Endothelial cell of umbilical vein (primary cell): Measurements from ENCODE around the gene KRTAP12-3. TPM values are rescaled to one million over a fixed set of nuclear protein-coding genes. Genes with fewer than 3 reads are reported as not detected.

ENCODE experiments used
- BruUV-seq: library from RNA; stranded (reverse); fragments of 400-500 nt; replicated peaks from 2 replicates; lab custom pipeline; 2021; lab: Mats Ljungman, UMichigan
- CTCF ChIA-PET: fragments of 300-600, 350-600 bp; sonication (Branson Sonifier 250); formaldehyde crosslinking; loops from one replicate; lab custom pipeline; 2021; ENCODE audit warnings: antibody characterized with exemption, inconsistent platforms; lab: Charles Lee
- POLR2A ChIA-PET: fragments of 300-600, 350-600 bp; sonication (Branson Sonifier 250); formaldehyde crosslinking; loops from one replicate; lab custom pipeline; 2021; ENCODE audit warnings: antibody characterized with exemption, inconsistent platforms; lab: Charles Lee
- DNase-seq: peaks from one replicate; pipeline ENCODE4 v3.0.0-alpha.2; 2011; ENCODE audit warnings: low read depth, low spot score
- FAIRE-seq: peaks from 2 replicates; lab custom pipeline; 2011; peaks lifted over from hg19 to GRCh38; lab: Jason Lieb, UNC
- H2AFZ ChIP-seq: 2 replicates; pipeline ENCODE4 v1.6.0; 2012; ENCODE audit warnings: low read depth, low read length, control low read depth, inconsistent platforms
- H3K27ac ChIP-seq: 2 replicates; pipeline ENCODE4 v1.5.1; 2011; ENCODE audit warnings: low read depth, mild to moderate bottlenecking, control low read depth, low read length, moderate library complexity; ENCODE audit not compliant: insufficient read depth
- H3K27me3 ChIP-seq, 2 experiments: 2 replicates each; pipeline versions ENCODE4 v1.6.0 to v1.6.1; 2011; ENCODE audit warnings: low read length in 2 of 2, mixed read lengths in 1 of 2; ENCODE audit not compliant: control insufficient read depth in 2 of 2, insufficient read depth in 2 of 2
- H3K36me3 ChIP-seq, 2 experiments: 2 replicates in 1 of 2; 3 replicates in 1 of 2; pipeline ENCODE4 v1.5.1; 2011; ENCODE audit warnings: low read length in 2 of 2, mild to moderate bottlenecking in 1 of 2, moderate library complexity in 1 of 2; ENCODE audit not compliant: control insufficient read depth in 2 of 2, insufficient read depth in 2 of 2; ENCODE audit errors: extremely low read depth in 1 of 2
- H3K4me1 ChIP-seq: 3 replicates; pipeline ENCODE4 v1.5.1; 2011; ENCODE audit warnings: mild to moderate bottlenecking, low read length; ENCODE audit not compliant: control insufficient read depth, insufficient read depth; ENCODE audit errors: extremely low read depth
- H3K4me2 ChIP-seq: 2 replicates; pipeline ENCODE4 v1.6.1; 2011; ENCODE audit warnings: low read length, control low read depth, mixed read lengths; ENCODE audit not compliant: insufficient read depth
- H3K4me3 ChIP-seq, 3 experiments: fragments of 200-600 bp in 1 of 3; sonication (generic), shearing (Covaris generic) in 1 of 3; replicated peaks in 1 of 3; 2 replicates each; pipeline ENCODE4 v1.5.1; 2011 to 2016; ENCODE audit warnings: control low read depth in 3 of 3, low read length in 3 of 3, mild to moderate bottlenecking in 2 of 3, inconsistent platforms in 1 of 3, low read depth in 1 of 3, moderate library complexity in 1 of 3; ENCODE audit not compliant: insufficient read depth in 1 of 3
- H3K79me2 ChIP-seq: 2 replicates; pipeline ENCODE4 v1.6.0; 2012; ENCODE audit warnings: low read length, inconsistent platforms; ENCODE audit not compliant: control insufficient read depth, insufficient read depth
- H3K9ac ChIP-seq: replicated peaks from 2 replicates; pipeline ENCODE3; 2011; ENCODE audit warnings: low read length, control low read depth; ENCODE audit not compliant: insufficient read depth; ENCODE audit errors: extremely low read depth
- H3K9me1 ChIP-seq: replicated peaks from 3 replicates; pipeline ENCODE4 v1.6.0; 2011; ENCODE audit warnings: mild to moderate bottlenecking, low read length; ENCODE audit not compliant: control insufficient read depth, insufficient read depth; ENCODE audit errors: extremely low read depth
- H3K9me3 ChIP-seq: replicated peaks from 2 replicates; pipeline ENCODE4 v1.5.1; 2012; ENCODE audit warnings: low read length, inconsistent platforms; ENCODE audit not compliant: control insufficient read depth, insufficient read depth
- H4K20me1 ChIP-seq: replicated peaks from 2 replicates; pipeline ENCODE3; 2011; ENCODE audit warnings: mild to moderate bottlenecking, low read length; ENCODE audit not compliant: control insufficient read depth, insufficient read depth; ENCODE audit errors: extremely low read depth
- EZH2 ChIP-seq: IDR thresholded peaks from 2 replicates; pipeline ENCODE4 v1.6.1; 2012; ENCODE audit warnings: borderline replicate concordance, low read depth, mild to moderate bottlenecking, moderate library complexity, low read length, inconsistent platforms; ENCODE audit not compliant: severe bottlenecking
- FOS ChIP-seq: IDR thresholded peaks from 2 replicates; pipeline ENCODE4 v1.6.1; 2011; ENCODE audit warnings: mild to moderate bottlenecking, low read length, moderate library complexity, borderline replicate concordance; ENCODE audit not compliant: insufficient read depth
- GATA2 ChIP-seq: IDR thresholded peaks from 2 replicates; pipeline ENCODE4 v1.7.0; 2011; ENCODE audit warnings: low read depth, mild to moderate bottlenecking, moderate library complexity, mixed read lengths, low read length; ENCODE audit not compliant: insufficient read length, insufficient read depth
- JUN ChIP-seq: IDR thresholded peaks from 2 replicates; pipeline ENCODE4 v1.6.1; 2011; ENCODE audit warnings: borderline replicate concordance, low read depth; ENCODE audit not compliant: insufficient read length, insufficient read depth
- MAX ChIP-seq: IDR thresholded peaks from 2 replicates; pipeline ENCODE4 v1.6.1; 2011; ENCODE audit not compliant: insufficient read depth, insufficient read length
- MYC ChIP-seq: IDR thresholded peaks from one replicate; pipeline ENCODE4 v1.6.1; 2011; ENCODE audit warnings: mild to moderate bottlenecking, low read depth, low read length
- POLR2A ChIP-seq: IDR thresholded peaks from 2 replicates; pipeline ENCODE4 v1.6.1; 2012; ENCODE audit warnings: low read depth, mild to moderate bottlenecking, control low read depth, low read length
- POLR2AphosphoS5 ChIP-seq: IDR thresholded peaks from 2 replicates; pipeline ENCODE4 v1.6.1; 2012; ENCODE audit warnings: low read depth, mild to moderate bottlenecking, control low read depth, low read length, moderate library complexity; ENCODE audit not compliant: insufficient read depth
- dilution Hi-C: fragments of 300-500 bp; cut with MboI; formaldehyde crosslinking; loops from one replicate; pipeline ENCODE4 v1.15.0; 2019; ENCODE audit warnings: low sequenced_read_pairs; ENCODE audit not compliant: extremely low pct_ligation_motif_present
- intact Hi-C: fragments of 100-400 bp; cut with micrococcal nuclease; formaldehyde crosslinking; loops from one replicate; pipeline ENCODE4 v1.10.0; 2022
- polyA plus RNA-seq, 4 experiments: library from polyadenylated mRNA; depleted of rRNA in 3 of 4; stranded (reverse) in 3 of 4; unstranded in 1 of 4; fragments of >200 nt; gene quantifications; 2 replicates each; pipeline versions ENCODE4 v1.2.1 to v1.2.3, GENCODE V29; 2011 to 2012; ENCODE audit warnings: missing spikeins in 1 of 4
- total RNA-seq: library from RNA; stranded (reverse); gene quantifications from 2 replicates; pipeline ENCODE4 v1.2.3, GENCODE V29; 2021
- TF ChIP-seq, protein P1 (sequence below), 2 donors: IDR thresholded peaks; 1 replicate in 1 of 2; 2 replicates in 1 of 2; pipeline ENCODE4 v1.5.1; 2011; ENCODE audit warnings: low read length in 2 of 2, mild to moderate bottlenecking in 2 of 2, moderate library complexity in 2 of 2, control low read depth in 1 of 2, inconsistent platforms in 1 of 2, low read depth in 1 of 2; ENCODE audit not compliant: insufficient read depth in 1 of 2; ENCODE audit errors: extremely low read depth in 1 of 2

KRTAP12-3 gene
- total and polyA plus RNA-seq, 2 donors (not counting 3 experiments of a cell fraction or from before 2014, with no cell fraction given): not detected

- no peak for TF ChIP-seq EZH2
- no peak for TF ChIP-seq GATA2
- TF ChIP-seq MYC: no peak
- no peak for TF ChIP-seq POLR2A
- TF ChIP-seq, protein P1, sequence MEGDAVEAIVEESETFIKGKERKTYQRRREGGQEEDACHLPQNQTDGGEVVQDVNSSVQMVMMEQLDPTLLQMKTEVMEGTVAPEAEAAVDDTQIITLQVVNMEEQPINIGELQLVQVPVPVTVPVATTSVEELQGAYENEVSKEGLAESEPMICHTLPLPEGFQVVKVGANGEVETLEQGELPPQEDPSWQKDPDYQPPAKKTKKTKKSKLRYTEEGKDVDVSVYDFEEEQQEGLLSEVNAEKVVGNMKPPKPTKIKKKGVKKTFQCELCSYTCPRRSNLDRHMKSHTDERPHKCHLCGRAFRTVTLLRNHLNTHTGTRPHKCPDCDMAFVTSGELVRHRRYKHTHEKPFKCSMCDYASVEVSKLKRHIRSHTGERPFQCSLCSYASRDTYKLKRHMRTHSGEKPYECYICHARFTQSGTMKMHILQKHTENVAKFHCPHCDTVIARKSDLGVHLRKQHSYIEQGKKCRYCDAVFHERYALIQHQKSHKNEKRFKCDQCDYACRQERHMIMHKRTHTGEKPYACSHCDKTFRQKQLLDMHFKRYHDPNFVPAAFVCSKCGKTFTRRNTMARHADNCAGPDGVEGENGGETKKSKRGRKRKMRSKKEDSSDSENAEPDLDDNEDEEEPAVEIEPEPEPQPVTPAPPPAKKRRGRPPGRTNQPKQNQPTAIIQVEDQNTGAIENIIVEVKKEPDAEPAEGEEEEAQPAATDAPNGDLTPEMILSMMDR (IDR thresholded peaks at IDR 0.05; ENCODE audit: extremely low read depth in 1 of 2, insufficient read depth in 1 of 2, low read depth in 1 of 2, low read length in 2 of 2): no peak
- no peak for TF ChIP-seq MAX
- no peak for TF ChIP-seq FOS
- TF ChIP-seq POLR2AphosphoS5: no peak
- TF ChIP-seq JUN: no peak
- no peak for DNase-seq
- BruUV-seq: no TSS peak
- no peak for FAIRE-seq
- Histone ChIP-seq H3K79me2 (no peaks in the 10 kb centered on the region), H3K4me2 (no peak overlapping the region), H3K27me3 (no peaks in the 10 kb centered on the region), H3K9me3 (no peaks in the 10 kb centered on the region), H3K27ac (no peak overlapping the region), H4K20me1 (no peaks in the 10 kb centered on the region), H2AFZ (no peak overlapping the region), H3K9ac (no peak overlapping the region), H3K4me3 (no peak overlapping the region), H3K9me1 (no peaks in the 10 kb centered on the region), H3K36me3 (no peaks in the 10 kb centered on the region), H3K4me1 (no peaks in the 10 kb centered on the region)
- dilution Hi-C loops: no loop called here
- POLR2A ChIA-PET: no interaction called here
- CTCF ChIA-PET: interaction anchor here (4.2 kb wide), 1 partner anchor 177 kb away, joined by 28 read pairs; no protein-coding TSS in a partner anchor
- intact Hi-C loops: no loop called here
Measured at GRCh38 chr21:44617071-44617501, 40.6 kb upstream of the KRTAP12-3 start.
